GM21723 (cell line): ENCODE data around the gene CHST12.
"Not testable (repeated sequence)": the region's sequence is repeated elsewhere in the genome, so short reads cannot be mapped to it uniquely, and the experiment has no call there.

Source experiments
- ATAC-seq: cut with Tn5 transposase; IDR thresholded peaks from one replicate; pipeline ENCODE4 v1.9.1; 2021; ENCODE audit warnings: mild to moderate bottlenecking, moderate library complexity; ENCODE audit not compliant: unreplicated experiment

Gene CHST12

GRCh38 chr7:2377492-2377891 is 25.9 kb upstream of the CHST12 start:
- not testable (repeated sequence) for ATAC-seq

GRCh38 chr7:2378125-2378524 is 25.3 kb upstream of the CHST12 start:
- ATAC-seq, result not testable (repeated sequence)

GRCh38 chr7:2379161-2379560 is 24.2 kb upstream of the CHST12 start:
- no peak for ATAC-seq

GRCh38 chr7:2379821-2380450 is 23.5 kb upstream of the CHST12 start:
- no peak for ATAC-seq

GRCh38 chr7:2380461-2380860 is 22.9 kb upstream of the CHST12 start:
- ATAC-seq, result no peak

- no peak for ATAC-seq
Observed at GRCh38 chr7:2381227-2381626, 22.2 kb upstream of the CHST12 start.

- ATAC-seq, result no peak
Observed at GRCh38 chr7:2381881-2382509, 21.4 kb upstream of the CHST12 start.

- ATAC-seq, result no peak
Observed at GRCh38 chr7:2383543-2384274, 19.7 kb upstream of the CHST12 start.

- no peak for ATAC-seq
Observed at GRCh38 chr7:2384354-2385243, 18.8 kb upstream of the CHST12 start.

GRCh38 chr7:2386122-2386521 is 17.3 kb upstream of the CHST12 start:
- not testable (repeated sequence) for ATAC-seq

- ATAC-seq, result no peak
Observed at GRCh38 chr7:2386964-2387669, 16.3 kb upstream of the CHST12 start.

GRCh38 chr7:2387897-2388636 is 15.3 kb upstream of the CHST12 start:
- ATAC-seq, result no peak

GRCh38 chr7:2388637-2388954 is 14.8 kb upstream of the CHST12 start:
- ATAC-seq, result no peak

GRCh38 chr7:2390020-2390816 is 13.2 kb upstream of the CHST12 start:
- ATAC-seq, result not testable (repeated sequence)

- ATAC-seq, result no peak
Observed at GRCh38 chr7:2393706-2394105, 9.7 kb upstream of the CHST12 start.

GRCh38 chr7:2394566-2395082 is 8.8 kb upstream of the CHST12 start:
- ATAC-seq, result no peak

GRCh38 chr7:2398506-2398905 is 4.9 kb upstream of the CHST12 start:
- no peak for ATAC-seq

GRCh38 chr7:2399848-2400587 is 3.4 kb upstream of the CHST12 start:
- no peak for ATAC-seq
